ENCODE data around the gene TMC5.

The TMC5 gene

DNA sequence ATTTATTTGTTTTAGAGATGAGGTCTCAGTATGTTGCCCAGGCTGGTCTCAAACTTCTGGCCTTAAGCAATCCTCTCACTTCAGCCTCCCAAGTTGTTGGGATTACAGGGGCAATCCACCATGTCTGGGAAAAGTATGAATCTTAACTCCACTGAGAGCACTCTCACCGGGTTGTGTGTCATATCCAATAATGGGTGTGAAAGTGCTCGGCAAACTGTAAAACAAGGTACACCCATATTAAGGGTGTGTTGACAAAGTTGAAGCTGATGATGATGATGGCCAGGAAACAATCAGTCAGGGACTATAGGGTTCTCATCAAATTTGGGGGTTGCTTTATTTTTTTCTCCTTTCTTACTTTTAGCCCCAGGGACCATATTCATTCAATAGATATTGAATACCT, 25.3 kb upstream of the TMC5 start:
- TF ChIP-seq GATA2 (IDR thresholded peaks at IDR 0.05; ENCODE audit: low read depth, low read length) (no peak), GATA3 (IDR thresholded peaks at IDR 0.05; ENCODE audit: low read depth, low read length) (no peak)

DNA sequence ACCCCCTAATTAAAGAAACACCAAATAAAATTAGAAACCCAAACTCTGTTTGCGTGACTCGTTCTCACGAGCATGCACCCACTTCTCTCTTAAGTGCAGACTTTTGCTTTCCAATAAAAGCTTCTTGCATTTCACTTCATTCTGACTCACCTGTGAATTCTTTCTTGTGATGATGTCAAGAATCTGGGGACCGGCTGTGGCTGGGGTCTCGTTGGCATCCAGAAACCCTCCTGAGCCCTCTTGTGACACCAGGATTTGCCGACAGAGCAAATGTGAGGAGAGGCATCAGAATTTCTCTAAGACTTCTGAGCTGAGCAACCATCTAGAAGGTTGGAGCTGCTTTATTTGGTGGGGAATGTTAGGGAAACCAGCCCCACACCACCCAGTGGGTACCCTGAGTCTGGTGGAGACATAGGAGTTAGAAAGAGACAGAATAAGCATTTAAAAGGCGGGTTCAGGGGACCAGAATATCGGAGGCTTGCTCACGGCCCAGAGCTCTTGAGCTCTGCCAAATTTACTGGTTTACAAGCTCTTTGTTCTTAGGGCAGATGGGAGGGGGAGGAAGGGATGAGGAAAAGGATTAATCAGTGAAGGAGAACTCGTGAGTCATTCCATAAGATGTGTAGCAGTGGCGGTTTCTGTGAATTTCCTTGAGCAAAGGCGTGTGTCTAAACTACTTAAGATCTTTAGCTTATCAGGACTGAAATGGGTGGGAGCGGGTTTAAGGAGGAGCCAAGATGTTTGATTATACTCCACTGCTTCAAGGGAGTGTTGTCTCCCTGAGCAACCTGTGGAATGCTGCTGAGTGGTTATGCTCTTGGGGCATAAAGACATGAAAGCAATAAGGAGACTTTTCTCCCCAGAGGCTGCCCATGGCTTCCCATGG, 24.2 kb upstream of the TMC5 start:
- TF ChIP-seq GATA3 (IDR thresholded peaks at IDR 0.05; ENCODE audit: low read depth, low read length) (no peak), GATA2 (IDR thresholded peaks at IDR 0.05; ENCODE audit: low read depth, low read length) (no peak)

DNA sequence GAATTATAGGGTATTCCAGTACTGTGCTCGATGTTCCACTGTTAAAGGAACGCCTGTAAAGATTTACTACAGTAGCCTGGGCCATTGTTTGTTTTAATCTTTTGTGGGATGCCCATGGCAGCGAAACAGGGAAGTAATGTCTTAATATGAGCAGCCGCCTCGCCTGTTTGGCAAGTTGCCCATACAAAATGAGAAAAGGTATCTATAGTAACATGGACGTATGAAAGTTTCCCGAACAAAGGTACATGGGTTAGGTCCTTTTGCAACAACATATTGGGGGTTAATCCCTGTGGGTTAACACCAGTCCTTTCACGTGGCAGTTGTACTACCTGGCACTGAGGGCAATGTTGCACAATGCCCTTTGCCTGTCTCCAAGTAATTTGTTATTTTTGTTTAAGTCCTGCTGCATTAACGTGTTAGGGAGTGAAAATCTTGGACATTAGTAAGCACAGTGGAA, 21.1 kb upstream of the TMC5 start:
- TF ChIP-seq GATA2 (IDR thresholded peaks at IDR 0.05; ENCODE audit: low read depth, low read length) (no peak), GATA3 (IDR thresholded peaks at IDR 0.05; ENCODE audit: low read depth, low read length) (no peak)

DNA sequence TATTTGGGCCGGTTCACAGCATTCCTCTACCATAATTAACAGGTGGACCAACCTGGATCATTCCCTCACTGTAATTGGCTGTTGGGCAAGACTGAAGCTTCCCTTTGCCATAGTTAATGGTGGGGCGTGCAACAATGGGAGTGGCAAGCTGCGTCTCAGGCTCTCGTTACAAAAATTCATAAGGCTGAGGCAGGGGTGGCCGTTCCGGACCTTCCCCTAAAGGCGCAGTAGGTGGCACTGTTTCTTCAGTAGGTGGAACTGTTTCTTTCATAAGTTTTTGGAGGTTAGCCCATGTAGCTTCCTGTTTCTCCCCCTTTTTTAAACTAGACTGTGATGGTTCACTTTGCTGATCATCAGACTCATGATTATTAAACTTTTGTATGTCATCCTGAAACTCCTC, 17.0 kb upstream of the TMC5 start:
- TF ChIP-seq GATA3 (IDR thresholded peaks at IDR 0.05; ENCODE audit: low read depth, low read length) (no peak), GATA2 (IDR thresholded peaks at IDR 0.05; ENCODE audit: low read depth, low read length) (no peak)

DNA sequence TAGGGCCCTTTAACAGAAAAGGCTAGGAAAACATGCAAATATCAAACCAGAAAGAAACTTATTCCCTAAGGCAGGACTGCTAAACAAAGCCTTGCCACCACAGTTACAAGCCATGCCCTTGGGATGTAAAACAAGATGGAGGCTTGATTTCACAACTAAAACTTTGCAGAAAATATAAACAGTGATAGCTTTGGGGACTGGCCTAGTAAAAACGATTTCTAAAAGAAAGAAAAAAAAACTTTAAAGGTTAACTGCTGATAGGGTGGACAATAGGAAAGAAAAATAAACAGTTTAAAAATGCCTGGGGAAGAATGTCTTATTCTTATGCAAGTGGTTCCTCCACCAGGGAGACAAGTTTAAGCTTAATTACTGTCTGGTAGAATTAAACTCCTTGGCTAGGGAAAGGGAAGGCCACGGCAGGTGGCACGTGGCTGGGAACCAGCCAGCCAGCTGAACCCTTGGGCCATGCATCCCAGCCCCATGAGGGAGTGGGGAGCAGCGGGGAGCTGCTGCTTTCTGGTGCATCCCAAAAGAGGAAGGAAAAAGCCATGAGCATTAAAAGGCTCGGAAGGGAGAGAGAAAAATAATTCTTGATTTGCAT, 10.7 kb upstream of the TMC5 start:
- TF ChIP-seq GATA2 (IDR thresholded peaks at IDR 0.05; ENCODE audit: low read depth, low read length) = no peak
- TF ChIP-seq GATA3 (IDR thresholded peaks at IDR 0.05; ENCODE audit: low read depth, low read length) = no peak

DNA sequence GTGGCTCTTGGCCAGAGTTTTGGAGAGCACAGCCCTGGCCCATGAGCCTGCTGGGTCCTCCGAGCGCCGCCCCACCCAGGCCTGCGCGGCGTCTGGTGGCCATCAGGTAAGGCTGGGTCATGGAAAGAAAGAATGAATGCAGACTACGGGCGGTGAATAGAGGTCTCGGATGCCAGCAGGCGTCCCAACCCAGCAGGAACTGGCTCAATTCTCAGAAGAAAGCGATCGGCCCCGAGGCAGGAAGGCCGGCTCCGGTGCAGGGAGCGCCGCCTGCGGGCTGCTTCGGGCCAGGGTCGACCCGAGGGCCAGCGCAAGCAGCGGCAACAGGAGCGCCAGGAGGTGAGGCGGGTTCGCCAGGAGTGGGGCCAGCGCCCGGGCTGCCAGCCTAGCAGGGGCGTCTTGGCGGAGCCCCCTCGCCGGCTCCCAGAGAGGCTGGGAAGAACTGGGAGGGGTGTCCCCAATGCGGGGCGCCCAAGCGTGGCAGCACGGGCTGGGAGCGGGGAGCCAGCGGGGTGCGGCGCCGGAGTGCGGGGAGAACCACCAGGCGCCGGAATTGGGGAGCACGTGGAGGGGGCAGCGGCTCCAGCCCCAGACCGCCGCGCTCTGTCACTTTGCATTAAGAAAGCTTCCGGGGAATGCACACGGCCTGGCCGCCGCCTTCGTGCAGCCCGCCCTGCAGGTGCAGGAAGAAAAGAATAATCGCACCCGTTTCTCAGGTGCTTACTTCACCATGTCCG, 7.1 kb upstream of the TMC5 start:
- TF ChIP-seq GATA3 (IDR thresholded peaks at IDR 0.05; ENCODE audit: low read depth, low read length) (no peak), GATA2 (IDR thresholded peaks at IDR 0.05; ENCODE audit: low read depth, low read length) (no peak)

DNA sequence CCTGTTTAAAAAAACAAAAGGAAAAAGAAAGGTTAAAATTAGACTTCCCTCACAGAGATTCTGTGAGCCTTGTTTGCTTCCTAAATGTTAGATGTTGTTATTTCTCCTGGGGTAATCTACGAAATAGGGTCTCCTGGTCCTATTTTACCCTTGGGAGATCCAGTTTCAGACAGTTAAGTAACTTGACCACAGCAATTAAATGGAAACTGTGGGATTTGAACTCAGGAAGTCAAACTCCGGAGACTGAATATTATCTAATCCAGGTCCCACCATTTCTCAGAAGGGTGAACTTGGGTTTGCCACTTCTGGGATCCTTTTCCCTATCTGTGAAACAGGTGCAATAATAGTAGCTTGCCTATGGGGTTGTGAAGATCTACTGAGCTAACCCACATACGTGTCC, 6.4 kb upstream of the TMC5 start:
- TF ChIP-seq GATA2 (IDR thresholded peaks at IDR 0.05; ENCODE audit: low read depth, low read length) (no peak), GATA3 (IDR thresholded peaks at IDR 0.05; ENCODE audit: low read depth, low read length) (no peak)

DNA sequence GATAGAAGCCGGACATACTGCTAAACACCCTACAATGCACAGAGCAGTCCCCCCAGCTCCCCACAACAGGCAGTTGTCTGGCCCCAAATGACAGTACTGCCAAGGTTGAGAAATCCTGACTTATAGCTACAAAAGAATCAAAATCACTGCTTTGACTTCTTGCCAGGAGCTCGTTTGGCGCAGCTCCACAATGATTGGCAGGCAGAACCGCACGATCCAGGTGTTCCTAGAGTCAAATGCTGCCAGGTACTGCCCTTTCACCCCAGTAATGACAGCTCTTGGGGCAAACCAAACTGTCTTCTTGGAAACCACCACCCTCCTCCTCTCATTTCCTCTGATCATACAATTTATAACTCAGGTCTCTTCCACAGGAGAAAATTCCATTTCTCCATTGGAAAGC, 2.2 kb upstream of the TMC5 start:
- TF ChIP-seq GATA2 (IDR thresholded peaks at IDR 0.05; ENCODE audit: low read depth, low read length) = no peak
- no peak for TF ChIP-seq GATA3 (IDR thresholded peaks at IDR 0.05; ENCODE audit: low read depth, low read length)

DNA sequence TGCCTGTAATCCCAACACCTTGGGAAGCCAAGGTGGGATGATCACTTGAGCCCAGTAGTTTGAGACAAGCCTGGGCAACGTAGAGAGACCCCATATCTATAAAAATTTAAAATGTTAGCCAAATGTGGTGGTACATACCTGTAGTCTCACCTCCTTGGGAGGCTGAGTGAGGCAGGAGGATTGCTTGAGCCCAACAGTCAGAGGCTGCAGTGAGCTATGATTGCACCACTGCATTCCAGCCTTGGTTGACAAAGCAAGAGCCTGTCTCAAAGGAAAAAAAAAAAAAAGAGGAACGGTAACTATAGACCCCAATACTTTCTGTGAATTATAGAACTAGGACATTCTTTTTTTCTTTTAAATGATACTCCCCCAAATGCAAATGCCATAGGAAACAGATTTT, 1.8 kb upstream of the TMC5 start:
- no peak for TF ChIP-seq GATA3 (IDR thresholded peaks at IDR 0.05; ENCODE audit: low read depth, low read length)
- TF ChIP-seq GATA2 (IDR thresholded peaks at IDR 0.05; ENCODE audit: low read depth, low read length) = no peak

DNA sequence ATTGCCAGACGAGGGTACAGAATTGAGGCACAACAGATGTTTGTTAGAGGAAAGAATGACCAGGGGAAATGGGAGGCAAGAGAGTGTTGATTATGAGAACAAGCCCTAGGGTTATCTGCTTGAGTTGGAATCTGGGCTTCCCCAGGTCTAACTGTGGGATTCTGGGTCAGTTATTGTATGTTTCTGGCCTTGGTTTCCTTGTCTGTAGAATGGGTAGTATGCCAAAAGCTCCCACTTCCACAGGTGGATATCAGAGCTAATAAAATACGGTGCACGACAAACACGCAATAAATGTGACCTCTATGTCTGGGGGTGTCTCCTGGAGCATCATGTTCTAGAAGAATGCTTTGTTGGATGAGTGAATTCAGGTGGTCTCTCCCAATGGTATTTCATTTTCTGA, 517 bp downstream of the TMC5 start:
- TF ChIP-seq GATA3 (IDR thresholded peaks at IDR 0.05; ENCODE audit: low read depth, low read length) (no peak), GATA2 (IDR thresholded peaks at IDR 0.05; ENCODE audit: low read depth, low read length) (no peak)

DNA sequence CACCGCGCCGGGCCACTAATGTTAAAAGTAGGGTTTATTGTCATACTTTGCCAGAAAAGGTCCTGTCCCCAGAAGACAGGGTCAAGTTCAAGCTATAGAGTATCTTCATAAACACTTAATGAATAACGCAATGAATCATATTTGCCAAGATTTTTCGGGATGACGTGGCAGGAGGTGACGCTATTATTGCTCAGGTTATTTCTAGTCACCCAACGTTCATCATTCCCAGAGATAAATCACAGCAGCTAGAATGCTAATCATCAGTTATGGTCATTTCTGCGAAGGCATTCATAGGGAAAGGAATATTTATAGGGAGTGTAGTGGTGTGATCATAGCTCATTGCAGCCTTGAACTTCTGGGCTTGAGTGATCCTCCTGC, 2.0 kb downstream of the TMC5 start:
- TF ChIP-seq GATA3 (IDR thresholded peaks at IDR 0.05; ENCODE audit: low read depth, low read length) (no peak), GATA2 (IDR thresholded peaks at IDR 0.05; ENCODE audit: low read depth, low read length) (no peak)

DNA sequence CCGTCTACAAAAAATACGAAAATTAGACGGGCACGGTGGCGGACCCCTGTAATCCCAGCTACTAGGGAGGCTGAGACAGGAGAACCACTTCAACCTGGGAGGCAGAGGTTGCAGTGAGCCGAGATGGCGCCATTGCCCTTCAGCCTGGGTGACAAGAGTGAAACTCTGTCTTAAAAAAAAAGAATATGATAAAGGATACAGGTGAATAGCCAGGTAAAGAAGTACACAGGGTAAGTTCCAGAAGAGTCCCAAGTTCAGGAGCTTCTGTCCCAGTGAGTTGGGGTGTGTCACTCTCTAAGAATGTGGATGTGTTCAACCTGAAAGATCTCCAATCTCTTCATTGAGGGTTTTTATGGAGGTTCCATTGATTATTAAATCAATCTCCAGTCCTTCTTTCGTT, 6.8 kb downstream of the TMC5 start:
- TF ChIP-seq GATA3 (IDR thresholded peaks at IDR 0.05; ENCODE audit: low read depth, low read length) (no peak), GATA2 (IDR thresholded peaks at IDR 0.05; ENCODE audit: low read depth, low read length) (no peak)

DNA sequence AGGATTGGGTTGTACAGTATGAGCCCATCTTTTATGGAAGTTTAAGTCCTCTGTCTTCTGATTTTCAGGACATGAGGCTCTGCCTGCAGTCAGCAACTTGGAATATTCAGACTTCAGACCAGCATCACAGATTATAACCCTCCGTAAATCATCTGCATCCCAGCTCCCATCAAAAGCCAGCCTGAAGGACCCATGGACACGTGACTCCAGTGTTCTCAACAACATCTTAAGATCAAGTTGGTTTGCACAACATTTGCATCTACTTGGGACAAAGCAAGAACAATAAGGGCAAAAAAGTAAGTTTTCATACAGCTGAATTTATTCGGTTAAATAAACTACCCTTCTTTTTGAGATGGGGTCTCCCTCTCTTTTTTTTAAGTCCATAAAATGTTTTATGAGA, 12.7 kb downstream of the TMC5 start:
- TF ChIP-seq GATA2 (IDR thresholded peaks at IDR 0.05; ENCODE audit: low read depth, low read length) (no peak), GATA3 (IDR thresholded peaks at IDR 0.05; ENCODE audit: low read depth, low read length) (no peak)

DNA sequence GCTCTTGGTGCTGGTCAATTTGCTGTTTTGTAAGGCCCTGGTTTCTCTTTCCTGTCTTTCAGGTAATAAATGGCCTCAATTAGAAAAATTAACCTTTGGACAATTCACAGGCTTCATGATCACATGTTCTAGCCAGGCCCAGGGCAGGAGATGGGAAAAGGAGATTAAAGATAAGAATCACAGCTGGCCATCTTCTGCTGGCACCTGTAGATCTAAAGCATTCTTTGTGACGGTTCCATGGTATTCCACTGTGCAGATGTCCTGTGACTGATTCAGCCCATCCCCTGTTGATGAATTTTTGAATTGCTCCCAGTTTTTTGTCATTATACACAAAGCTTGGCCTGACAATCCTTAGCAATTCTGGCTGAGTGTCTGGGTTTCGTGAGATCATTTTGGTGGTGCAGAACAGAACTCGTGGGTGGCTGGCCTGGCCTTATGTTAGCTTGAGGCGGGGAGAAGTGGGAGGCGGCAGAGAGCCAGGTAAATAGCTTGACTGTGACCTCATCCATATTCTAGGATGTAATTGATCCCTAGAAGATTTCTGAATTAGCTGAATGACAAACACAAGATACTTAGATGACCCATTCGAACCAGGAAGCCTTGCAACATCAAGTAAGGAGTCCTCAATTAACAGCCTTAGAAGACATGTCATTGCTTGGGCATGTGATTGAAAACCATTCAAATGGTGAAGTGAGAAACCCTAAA, 14.1 kb downstream of the TMC5 start:
- TF ChIP-seq GATA3 (IDR thresholded peaks at IDR 0.05; ENCODE audit: low read depth, low read length) (peak; percentile 69; the same call in 1 of the 2 replicates), GATA2 (IDR thresholded peaks at IDR 0.05; ENCODE audit: low read depth, low read length) (peak; percentile 82)

All from SH-SY5Y (cell line).